WTC11 (cell line): Measurements from ENCODE around the gene IQSEC1. TPM values are rescaled to one million over a fixed set of nuclear protein-coding genes. Genes with fewer than 3 reads are reported as not detected.

Experiments used
- ATAC-seq: fragments of 200-7000 bp; cut with Tn5 transposase; 2 replicates; pipeline ENCODE4 v1.10.0; 2021; ENCODE audit warnings: mild to moderate bottlenecking, moderate library complexity
- CTCF ChIA-PET: fragments of 300-600 bp; sonication (Branson Sonifier 250); formaldehyde crosslinking; loops from one replicate; lab custom pipeline; 2021; ENCODE audit warnings: antibody characterized with exemption; lab: Charles Lee
- POLR2A ChIA-PET: fragments of 350-600 bp; sonication (Branson Sonifier 250); formaldehyde crosslinking; loops from one replicate; lab custom pipeline; 2021; ENCODE audit warnings: antibody characterized with exemption; lab: Charles Lee
- DNase-seq: peaks from one replicate; pipeline ENCODE4 v3.0.0; 2021; ENCODE audit warnings: low spot score
- H3K27ac Mint-ChIP-seq: 2 replicates; pipeline ENCODE4 v1.8.0; 2021; ENCODE audit warnings: mixed read lengths
- H3K27me3 Mint-ChIP-seq: 2 replicates; pipeline ENCODE4 v1.8.0; 2021; ENCODE audit warnings: low read depth, mild to moderate bottlenecking, moderate library complexity, mixed read lengths
- H3K36me3 Mint-ChIP-seq: 2 replicates; pipeline ENCODE4 v1.8.0; 2021; ENCODE audit warnings: mixed read lengths
- H3K4me1 Mint-ChIP-seq: 2 replicates; pipeline ENCODE4 v1.8.0; 2022; ENCODE audit warnings: mixed read lengths
- H3K4me3 Mint-ChIP-seq: 2 replicates; pipeline ENCODE4 v1.8.0; 2021; ENCODE audit warnings: mild to moderate bottlenecking, moderate library complexity, mixed read lengths
- H3K9me3 Mint-ChIP-seq: 2 replicates; pipeline ENCODE4 v1.8.0; 2021; ENCODE audit warnings: mixed read lengths
- EMX1 ChIP-seq: fragments of 250-450 bp; sonication (Bioruptor Pico); IDR thresholded peaks from 2 replicates; pipeline ENCODE4 v1.8.0; 2021; ENCODE audit warnings: mild to moderate bottlenecking
- ETV6 ChIP-seq: sonication (generic); formaldehyde crosslinking; IDR thresholded peaks from 2 replicates; pipeline ENCODE4 v1.8.1; 2022; ENCODE audit warnings: mild to moderate bottlenecking, missing genetic modification reagents
- FOXJ3 ChIP-seq: sonication (generic); formaldehyde crosslinking; IDR thresholded peaks from 2 replicates; pipeline ENCODE4 v1.9.0; 2021; ENCODE audit warnings: missing genetic modification reagents, mild to moderate bottlenecking, borderline replicate concordance
- GRHL2 ChIP-seq: fragments of 250-450 bp; sonication (Bioruptor Pico); IDR thresholded peaks from 2 replicates; pipeline ENCODE4 v1.8.0; 2022; ENCODE audit warnings: mild to moderate bottlenecking, moderate library complexity; ENCODE audit not compliant: insufficient replicate concordance, severe bottlenecking
- GTF2I ChIP-seq: fragments of 250-450 bp; sonication (Bioruptor Pico); conservative IDR thresholded peaks from 2 replicates; pipeline ENCODE4 v1.4.0; 2021; ENCODE audit warnings: mild to moderate bottlenecking
- KAT7 ChIP-seq: sonication (generic); formaldehyde crosslinking; IDR thresholded peaks from 2 replicates; pipeline ENCODE4 v1.8.1; 2023; ENCODE audit warnings: missing genetic modification reagents, mild to moderate bottlenecking, borderline replicate concordance
- NFE2L1 ChIP-seq: sonication (generic); formaldehyde crosslinking; IDR thresholded peaks from 2 replicates; pipeline ENCODE4 v1.8.1; 2023; ENCODE audit warnings: missing genetic modification reagents
- NR2C2 ChIP-seq: sonication (generic); formaldehyde crosslinking; IDR thresholded peaks from 2 replicates; pipeline ENCODE4 v1.8.0; 2022; ENCODE audit warnings: mild to moderate bottlenecking, missing genetic modification reagents
- OVOL2 ChIP-seq: fragments of 250-450 bp; sonication (Bioruptor Pico); IDR thresholded peaks from 2 replicates; pipeline ENCODE4 v1.9.0; 2021; ENCODE audit warnings: mild to moderate bottlenecking, borderline replicate concordance
- RORB ChIP-seq: fragments of 250-450 bp; sonication (Bioruptor Pico); IDR thresholded peaks from 2 replicates; pipeline ENCODE4 v1.9.0; 2021; ENCODE audit warnings: mild to moderate bottlenecking
- TCF7 ChIP-seq: sonication (generic); formaldehyde crosslinking; IDR thresholded peaks from 2 replicates; pipeline ENCODE4 v1.8.0; 2022; ENCODE audit warnings: mild to moderate bottlenecking, low read depth, missing genetic modification reagents, moderate library complexity
- TP53 ChIP-seq: sonication (generic); formaldehyde crosslinking; IDR thresholded peaks from 2 replicates; pipeline ENCODE4 v1.8.1; 2023; ENCODE audit warnings: mild to moderate bottlenecking, missing genetic modification reagents
- ZNF121 ChIP-seq: sonication (generic); formaldehyde crosslinking; IDR thresholded peaks from 2 replicates; pipeline ENCODE4 v1.8.0; 2023; ENCODE audit warnings: missing genetic modification reagents
- ZNF317 ChIP-seq: sonication (generic); formaldehyde crosslinking; IDR thresholded peaks from 2 replicates; pipeline ENCODE4 v1.8.1; 2023; ENCODE audit warnings: low read depth, mild to moderate bottlenecking, moderate library complexity, missing genetic modification reagents, borderline replicate concordance
- ZNF396 ChIP-seq: fragments of 250-450 bp; sonication (Bioruptor Pico); IDR thresholded peaks from 2 replicates; pipeline ENCODE4 v1.8.0; 2021; ENCODE audit warnings: mild to moderate bottlenecking, moderate library complexity, borderline replicate concordance
- ZNF532 ChIP-seq: fragments of 250-450 bp; sonication (Bioruptor Pico); IDR thresholded peaks from 2 replicates; pipeline ENCODE4 v1.9.0; 2021; ENCODE audit warnings: mild to moderate bottlenecking, borderline replicate concordance
- ZSCAN18 ChIP-seq: fragments of 250-450 bp; sonication (Bioruptor Pico); IDR thresholded peaks from 2 replicates; pipeline ENCODE4 v2.1.2; 2022; ENCODE audit warnings: mild to moderate bottlenecking, moderate library complexity
- total RNA-seq: library from RNA; stranded (reverse); gene quantifications from 3 replicates; pipeline ENCODE4 v1.2.3, GENCODE V29; 2021
- TF ChIP-seq, protein P1 (sequence below): sonication (generic); formaldehyde crosslinking; IDR thresholded peaks from 2 replicates; pipeline ENCODE4 v1.8.0; 2022; ENCODE audit warnings: mild to moderate bottlenecking, missing genetic modification reagents
- TF ChIP-seq, protein P2 (sequence below): fragments of 200-600 bp; IDR thresholded peaks from 2 replicates; pipeline ENCODE4 v1.8.0; 2022; ENCODE audit warnings: antibody characterized with exemption
- TF ChIP-seq, protein P3 (sequence below): sonication (generic); formaldehyde crosslinking; IDR thresholded peaks from 2 replicates; pipeline ENCODE4 v1.8.0; 2023; ENCODE audit warnings: missing genetic modification reagents, mild to moderate bottlenecking, borderline replicate concordance

IQSEC1 gene
- total RNA-seq, 1 experiment from 2014 or later, result 35.0 TPM

DNA sequence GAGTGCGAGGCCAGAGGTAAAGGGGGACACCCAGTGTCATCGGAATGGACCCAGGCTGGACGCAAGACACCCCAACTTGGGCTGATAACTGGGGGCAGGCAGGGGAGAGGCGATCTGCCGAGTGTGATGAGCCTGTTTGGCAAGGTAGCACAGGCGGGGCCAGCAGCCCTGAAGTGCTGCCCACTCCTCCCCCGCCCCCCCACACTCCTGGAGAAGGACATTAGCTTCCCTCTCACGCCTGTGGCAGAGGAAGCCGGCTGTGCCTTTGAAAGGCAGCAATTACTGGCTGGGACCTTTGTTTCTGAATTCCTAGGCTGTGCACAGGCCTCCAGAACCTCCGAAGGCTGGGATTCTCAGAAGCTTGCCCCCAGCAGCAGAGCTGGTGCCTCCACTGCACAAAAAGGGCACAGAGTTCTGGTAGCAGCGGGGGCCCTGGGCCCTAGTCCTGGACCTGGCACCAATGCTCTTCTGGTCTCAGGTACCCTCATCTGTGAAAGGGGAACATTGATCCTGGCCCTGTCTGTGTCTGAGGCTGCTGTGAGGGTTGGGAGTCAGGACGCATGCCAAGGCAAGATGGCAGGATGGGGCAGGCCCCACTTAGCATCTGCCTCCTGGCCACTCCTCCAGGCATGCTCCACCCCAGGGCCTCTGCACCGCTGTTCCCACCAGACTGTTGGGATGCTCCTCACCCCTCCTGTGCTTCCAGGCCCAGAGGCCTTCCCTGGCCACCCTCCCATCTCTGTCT is 28.6 kb downstream of the IQSEC1 start (continued):
- TF ChIP-seq, protein P1, sequence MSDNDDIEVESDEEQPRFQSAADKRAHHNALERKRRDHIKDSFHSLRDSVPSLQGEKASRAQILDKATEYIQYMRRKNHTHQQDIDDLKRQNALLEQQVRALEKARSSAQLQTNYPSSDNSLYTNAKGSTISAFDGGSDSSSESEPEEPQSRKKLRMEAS, result no peak
- no peak for TF ChIP-seq NR2C2 (CRISPR knock-in tag)
- no peak for TF ChIP-seq OVOL2 (CRISPR knock-in tag)
- TF ChIP-seq, protein P2, sequence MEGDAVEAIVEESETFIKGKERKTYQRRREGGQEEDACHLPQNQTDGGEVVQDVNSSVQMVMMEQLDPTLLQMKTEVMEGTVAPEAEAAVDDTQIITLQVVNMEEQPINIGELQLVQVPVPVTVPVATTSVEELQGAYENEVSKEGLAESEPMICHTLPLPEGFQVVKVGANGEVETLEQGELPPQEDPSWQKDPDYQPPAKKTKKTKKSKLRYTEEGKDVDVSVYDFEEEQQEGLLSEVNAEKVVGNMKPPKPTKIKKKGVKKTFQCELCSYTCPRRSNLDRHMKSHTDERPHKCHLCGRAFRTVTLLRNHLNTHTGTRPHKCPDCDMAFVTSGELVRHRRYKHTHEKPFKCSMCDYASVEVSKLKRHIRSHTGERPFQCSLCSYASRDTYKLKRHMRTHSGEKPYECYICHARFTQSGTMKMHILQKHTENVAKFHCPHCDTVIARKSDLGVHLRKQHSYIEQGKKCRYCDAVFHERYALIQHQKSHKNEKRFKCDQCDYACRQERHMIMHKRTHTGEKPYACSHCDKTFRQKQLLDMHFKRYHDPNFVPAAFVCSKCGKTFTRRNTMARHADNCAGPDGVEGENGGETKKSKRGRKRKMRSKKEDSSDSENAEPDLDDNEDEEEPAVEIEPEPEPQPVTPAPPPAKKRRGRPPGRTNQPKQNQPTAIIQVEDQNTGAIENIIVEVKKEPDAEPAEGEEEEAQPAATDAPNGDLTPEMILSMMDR, result no peak
- TF ChIP-seq, all 79 proteins: peak for 0

DNA sequence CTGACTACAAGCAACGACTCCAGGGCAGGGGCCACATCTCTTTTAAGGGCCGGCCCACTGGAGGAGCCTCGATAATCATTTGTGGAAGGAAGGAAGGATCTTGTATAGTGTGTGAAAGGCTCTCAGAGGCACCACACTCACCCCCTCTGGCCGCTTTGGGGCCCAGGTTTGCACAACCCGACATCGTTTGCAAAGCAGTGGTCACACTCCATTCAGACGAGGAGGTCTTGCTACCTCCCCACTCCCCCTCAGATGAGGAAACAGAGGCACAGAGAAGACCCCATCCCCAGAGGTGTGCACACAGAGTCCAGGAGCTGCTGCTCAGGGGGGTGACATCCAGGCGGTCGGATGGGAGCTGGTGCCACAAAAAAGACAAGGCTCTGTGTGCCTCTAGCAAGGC is 29.6 kb downstream of the IQSEC1 start:
- no peak for DNase-seq
- H3K4me1 Mint-ChIP-seq, result peaks cover 13% of the 10 kb centered on the region
- no peaks in the 10 kb centered on the region for H3K36me3 Mint-ChIP-seq
- ATAC-seq, result no peak
- no peaks in the 10 kb centered on the region for H3K27me3 Mint-ChIP-seq
- POLR2A ChIA-PET, result no interaction called here
- CTCF ChIA-PET, result interaction anchor here (1.1 to 1.4 kb wide), 2 partner anchors 48 to 54 kb away, joined by 3 read pairs; no protein-coding TSS in a partner anchor
- no peaks in the 10 kb centered on the region for H3K9me3 Mint-ChIP-seq
- TF ChIP-seq GTF2I (CRISPR knock-in tag) (no peak), EMX1 (CRISPR knock-in tag) (no peak), NFE2L1 (no peak), ZNF317 (CRISPR knock-in tag) (no peak), ZNF121 (CRISPR knock-in tag) (no peak), ZNF396 (CRISPR knock-in tag) (no peak)
- TF ChIP-seq, protein P3, sequence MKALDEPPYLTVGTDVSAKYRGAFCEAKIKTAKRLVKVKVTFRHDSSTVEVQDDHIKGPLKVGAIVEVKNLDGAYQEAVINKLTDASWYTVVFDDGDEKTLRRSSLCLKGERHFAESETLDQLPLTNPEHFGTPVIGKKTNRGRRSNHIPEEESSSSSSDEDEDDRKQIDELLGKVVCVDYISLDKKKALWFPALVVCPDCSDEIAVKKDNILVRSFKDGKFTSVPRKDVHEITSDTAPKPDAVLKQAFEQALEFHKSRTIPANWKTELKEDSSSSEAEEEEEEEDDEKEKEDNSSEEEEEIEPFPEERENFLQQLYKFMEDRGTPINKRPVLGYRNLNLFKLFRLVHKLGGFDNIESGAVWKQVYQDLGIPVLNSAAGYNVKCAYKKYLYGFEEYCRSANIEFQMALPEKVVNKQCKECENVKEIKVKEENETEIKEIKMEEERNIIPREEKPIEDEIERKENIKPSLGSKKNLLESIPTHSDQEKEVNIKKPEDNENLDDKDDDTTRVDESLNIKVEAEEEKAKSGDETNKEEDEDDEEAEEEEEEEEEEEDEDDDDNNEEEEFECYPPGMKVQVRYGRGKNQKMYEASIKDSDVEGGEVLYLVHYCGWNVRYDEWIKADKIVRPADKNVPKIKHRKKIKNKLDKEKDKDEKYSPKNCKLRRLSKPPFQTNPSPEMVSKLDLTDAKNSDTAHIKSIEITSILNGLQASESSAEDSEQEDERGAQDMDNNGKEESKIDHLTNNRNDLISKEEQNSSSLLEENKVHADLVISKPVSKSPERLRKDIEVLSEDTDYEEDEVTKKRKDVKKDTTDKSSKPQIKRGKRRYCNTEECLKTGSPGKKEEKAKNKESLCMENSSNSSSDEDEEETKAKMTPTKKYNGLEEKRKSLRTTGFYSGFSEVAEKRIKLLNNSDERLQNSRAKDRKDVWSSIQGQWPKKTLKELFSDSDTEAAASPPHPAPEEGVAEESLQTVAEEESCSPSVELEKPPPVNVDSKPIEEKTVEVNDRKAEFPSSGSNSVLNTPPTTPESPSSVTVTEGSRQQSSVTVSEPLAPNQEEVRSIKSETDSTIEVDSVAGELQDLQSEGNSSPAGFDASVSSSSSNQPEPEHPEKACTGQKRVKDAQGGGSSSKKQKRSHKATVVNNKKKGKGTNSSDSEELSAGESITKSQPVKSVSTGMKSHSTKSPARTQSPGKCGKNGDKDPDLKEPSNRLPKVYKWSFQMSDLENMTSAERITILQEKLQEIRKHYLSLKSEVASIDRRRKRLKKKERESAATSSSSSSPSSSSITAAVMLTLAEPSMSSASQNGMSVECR, result no peak
- no peak overlapping the region for H3K4me3 Mint-ChIP-seq
- peak overlapping the region; percentile 70; the same call in 1 of the 2 replicates for H3K27ac Mint-ChIP-seq

DNA sequence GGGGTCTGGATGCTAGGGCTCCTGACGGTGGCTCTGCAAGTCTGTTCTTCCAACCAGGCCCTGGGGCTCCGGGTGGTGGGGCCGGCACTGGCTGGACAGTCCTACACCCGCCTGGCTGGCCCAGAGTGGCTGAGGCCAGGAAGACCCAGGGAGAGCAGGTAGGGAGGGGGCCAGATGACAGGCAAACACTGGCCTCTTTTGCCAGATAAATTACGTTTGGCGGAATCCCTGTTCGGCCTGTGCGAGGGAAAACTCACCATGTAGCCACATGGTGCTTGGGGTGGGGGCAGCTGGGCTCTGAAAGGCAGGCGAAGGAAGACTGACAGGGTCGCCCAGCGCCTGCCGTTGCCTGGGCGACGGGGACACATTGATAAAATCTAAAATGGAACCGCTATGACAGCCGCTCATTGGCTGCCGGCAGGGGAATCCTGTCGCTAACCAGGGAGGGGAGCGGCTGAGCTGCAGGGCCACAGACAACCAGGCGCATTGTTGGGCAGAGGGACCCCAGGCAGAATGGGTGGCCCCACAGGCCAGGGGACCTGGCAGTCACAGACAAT is 30.4 kb downstream of the IQSEC1 start:
- ATAC-seq (no peak), DNase-seq (no peak)
- Mint-ChIP-seq H3K9me3 (no peaks in the 10 kb centered on the region), H3K27ac (no peak overlapping the region), H3K4me3 (no peak overlapping the region), H3K27me3 (no peaks in the 10 kb centered on the region)
- POLR2A ChIA-PET, result no interaction called here
- CTCF ChIA-PET, result interaction anchor here (0.9 kb wide), 1 partner anchor 21 kb away, joined by 3 read pairs; no protein-coding TSS in a partner anchor
- TF ChIP-seq TP53 (CRISPR knock-in tag) (no peak), KAT7 (CRISPR knock-in tag) (no peak), ZNF532 (CRISPR knock-in tag) (no peak), TCF7 (CRISPR knock-in tag) (no peak), FOXJ3 (CRISPR knock-in tag) (no peak), GRHL2 (CRISPR knock-in tag) (no peak), ZSCAN18 (CRISPR knock-in tag) (no peak), GTF2I (CRISPR knock-in tag) (no peak), ETV6 (no peak), RORB (CRISPR knock-in tag) (no peak)
- TF ChIP-seq, all 79 proteins: peak for 0
- H3K4me1 Mint-ChIP-seq, result peaks cover 13% of the 10 kb centered on the region
- no peaks in the 10 kb centered on the region for H3K36me3 Mint-ChIP-seq
